Stomach (tissue), 4 donors: Measurements from ENCODE around the gene CDK9.

Experiments
- EP300 ChIP-seq: sonication (generic); formaldehyde crosslinking; IDR thresholded peaks from one replicate; pipeline ENCODE4 v1.6.1; 2017; ENCODE audit warnings: antibody characterized with exemption
- POLR2A ChIP-seq, 4 donors: fragments of 450-650 bp; IDR thresholded peaks; one replicate each; pipeline ENCODE4 v1.6.1; 2016; ENCODE audit warnings: antibody characterized with exemption in 4 of 4, control low read depth in 2 of 4, mild to moderate bottlenecking in 1 of 4, moderate library complexity in 1 of 4
- TF ChIP-seq, protein P1 (sequence below), 7 experiments: fragments of 450-650 bp in 4 of 7; fragments of 200-600 bp in 3 of 7; sonication (generic) in 3 of 7; IDR thresholded peaks; one replicate each; pipeline ENCODE4 v1.5.1; 2016 to 2019; ENCODE audit warnings: antibody characterized with exemption in 7 of 7, control low read depth in 2 of 7, mild to moderate bottlenecking in 1 of 7

- no peak for TF ChIP-seq EP300
- TF ChIP-seq POLR2A (IDR thresholded peaks at IDR 0.05) = no peak
- TF ChIP-seq, protein P1, sequence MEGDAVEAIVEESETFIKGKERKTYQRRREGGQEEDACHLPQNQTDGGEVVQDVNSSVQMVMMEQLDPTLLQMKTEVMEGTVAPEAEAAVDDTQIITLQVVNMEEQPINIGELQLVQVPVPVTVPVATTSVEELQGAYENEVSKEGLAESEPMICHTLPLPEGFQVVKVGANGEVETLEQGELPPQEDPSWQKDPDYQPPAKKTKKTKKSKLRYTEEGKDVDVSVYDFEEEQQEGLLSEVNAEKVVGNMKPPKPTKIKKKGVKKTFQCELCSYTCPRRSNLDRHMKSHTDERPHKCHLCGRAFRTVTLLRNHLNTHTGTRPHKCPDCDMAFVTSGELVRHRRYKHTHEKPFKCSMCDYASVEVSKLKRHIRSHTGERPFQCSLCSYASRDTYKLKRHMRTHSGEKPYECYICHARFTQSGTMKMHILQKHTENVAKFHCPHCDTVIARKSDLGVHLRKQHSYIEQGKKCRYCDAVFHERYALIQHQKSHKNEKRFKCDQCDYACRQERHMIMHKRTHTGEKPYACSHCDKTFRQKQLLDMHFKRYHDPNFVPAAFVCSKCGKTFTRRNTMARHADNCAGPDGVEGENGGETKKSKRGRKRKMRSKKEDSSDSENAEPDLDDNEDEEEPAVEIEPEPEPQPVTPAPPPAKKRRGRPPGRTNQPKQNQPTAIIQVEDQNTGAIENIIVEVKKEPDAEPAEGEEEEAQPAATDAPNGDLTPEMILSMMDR (IDR thresholded peaks at IDR 0.05) = no peak
Measured at GRCh38 chr9:127762111-127762676, 23.6 kb upstream of the CDK9 start.
